Trophoblast cell (in vitro differentiated cells and primary cell): ENCODE data around the gene LY9.

Experiments used
- DNase-seq, 2 donors: peaks; one replicate each; pipeline ENCODE4 v3.0.0-alpha.2; 2016
- H2AFZ ChIP-seq: 2 replicates; pipeline ENCODE4 v1.6.1; 2013; ENCODE audit warnings: low read length, moderate library complexity, mild to moderate bottlenecking; ENCODE audit not compliant: insufficient read depth, poor library complexity
- H2AK5ac ChIP-seq: 2 replicates; pipeline ENCODE4 v1.6.1; 2013; ENCODE audit warnings: mild to moderate bottlenecking, low read length
- H2BK120ac ChIP-seq: 2 replicates; pipeline ENCODE4 v1.6.1; 2013; ENCODE audit warnings: low read length, mild to moderate bottlenecking, moderate library complexity; ENCODE audit not compliant: insufficient read depth, poor library complexity
- H2BK12ac ChIP-seq: 2 replicates; pipeline ENCODE4 v1.6.1; 2013; ENCODE audit warnings: mild to moderate bottlenecking, low read length, moderate library complexity
- H2BK5ac ChIP-seq: 2 replicates; pipeline ENCODE4 v1.6.1; 2013; ENCODE audit warnings: low read length, low read depth, moderate library complexity, mild to moderate bottlenecking; ENCODE audit not compliant: poor library complexity
- H3K14ac ChIP-seq: 2 replicates; pipeline ENCODE4 v1.6.1; 2013; ENCODE audit warnings: mild to moderate bottlenecking, low read length
- H3K18ac ChIP-seq: 2 replicates; pipeline ENCODE4 v1.6.1; 2013; ENCODE audit warnings: mild to moderate bottlenecking, low read length
- H3K23ac ChIP-seq: 2 replicates; pipeline ENCODE4 v1.6.1; 2013; ENCODE audit warnings: low read length
- H3K27ac ChIP-seq: 2 replicates; pipeline ENCODE4 v1.5.1; 2013; ENCODE audit warnings: low read depth, mild to moderate bottlenecking, inconsistent platforms, low read length, moderate library complexity
- H3K27me3 ChIP-seq: 2 replicates; pipeline ENCODE4 v1.6.1; 2013; ENCODE audit warnings: inconsistent platforms, mild to moderate bottlenecking, low read length, moderate library complexity; ENCODE audit not compliant: insufficient read depth
- H3K36me3 ChIP-seq, 2 experiments: 1 replicate in 1 of 2; 2 replicates in 1 of 2; pipeline ENCODE4 v1.6.1; 2013; ENCODE audit warnings: low read length in 2 of 2, mild to moderate bottlenecking in 2 of 2, moderate library complexity in 1 of 2; ENCODE audit not compliant: insufficient read depth in 2 of 2, control insufficient read depth in 1 of 2
- H3K4ac ChIP-seq: 2 replicates; pipeline ENCODE4 v1.6.1; 2013; ENCODE audit warnings: low read depth, mild to moderate bottlenecking, low read length, moderate library complexity
- H3K4me1 ChIP-seq, 2 experiments: 1 replicate in 1 of 2; 2 replicates in 1 of 2; pipeline ENCODE4 v1.6.1; 2013; ENCODE audit warnings: low read length in 2 of 2, mild to moderate bottlenecking in 2 of 2, moderate library complexity in 1 of 2; ENCODE audit not compliant: insufficient read depth in 2 of 2, control insufficient read depth in 1 of 2
- H3K4me2 ChIP-seq: 2 replicates; pipeline ENCODE4 v1.6.1; 2013; ENCODE audit warnings: inconsistent platforms, mild to moderate bottlenecking, low read length, moderate library complexity
- H3K4me3 ChIP-seq: 2 replicates; pipeline ENCODE4 v1.5.1; 2013; ENCODE audit warnings: mild to moderate bottlenecking, low read depth, low read length, inconsistent platforms
- H3K79me1 ChIP-seq: one replicate; pipeline ENCODE4 v1.6.1; 2013; ENCODE audit warnings: low read length
- H3K79me2 ChIP-seq: 2 replicates; pipeline ENCODE4 v1.6.1; 2013; ENCODE audit warnings: low read length, mild to moderate bottlenecking; ENCODE audit not compliant: control insufficient read depth, insufficient read depth, poor library complexity
- H3K9ac ChIP-seq: 2 replicates; pipeline ENCODE4 v1.6.1; 2013; ENCODE audit warnings: mild to moderate bottlenecking, low read length
- H3K9me3 ChIP-seq: 2 replicates; pipeline ENCODE4 v1.6.1; 2013; ENCODE audit warnings: low read depth, mild to moderate bottlenecking, control low read depth, inconsistent platforms, low read length; ENCODE audit not compliant: insufficient read depth
- H4K12ac ChIP-seq: 2 replicates; pipeline ENCODE4 v1.6.1; 2013; ENCODE audit warnings: low read depth, mild to moderate bottlenecking, low read length, moderate library complexity
- H4K8ac ChIP-seq: 2 replicates; pipeline ENCODE4 v1.6.1; 2013; ENCODE audit warnings: low read depth, mild to moderate bottlenecking, low read length, moderate library complexity
- H4K91ac ChIP-seq: one replicate; pipeline ENCODE4 v1.6.1; 2013; ENCODE audit warnings: low read depth, mild to moderate bottlenecking, low read length, moderate library complexity
- WGBS: extraction: QIAGEN DNeasy Blood & Tissue Kit; methylation state at CpG from one replicate; pipeline ENCODE4 v1.1.7; 2013; ENCODE audit warnings: missing lambda C conversion rate; ENCODE audit not compliant: insufficient read length, insufficient coverage; ENCODE audit errors: extremely low coverage; 5-methylcytosine and 5-hydroxymethylcytosine counted together

LY9 gene

DNA sequence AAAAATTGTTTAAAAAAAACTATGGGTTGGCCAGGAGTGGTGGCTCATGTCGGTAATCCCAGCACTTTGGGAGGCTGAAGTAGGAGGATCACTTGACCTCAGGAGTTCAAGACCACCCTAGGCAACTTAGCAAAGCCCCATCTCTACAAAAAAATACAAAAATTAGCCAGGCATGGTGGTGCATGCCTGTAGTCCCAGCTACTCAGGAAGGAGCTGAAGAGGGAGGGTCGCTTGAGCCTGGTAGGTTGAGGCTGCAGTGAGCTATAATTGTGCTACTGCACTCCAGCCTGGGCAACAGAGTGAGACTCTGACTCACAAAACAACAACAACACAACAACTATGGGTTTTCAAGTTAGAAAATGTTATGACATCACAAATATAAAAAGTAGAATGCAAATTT is 40.5 kb upstream of the LY9 start:
- Histone ChIP-seq H4K91ac (no peak overlapping the region), H3K9ac (no peak overlapping the region), H3K79me2 (no peaks in the 10 kb centered on the region), H3K27ac (no peak overlapping the region), H2AK5ac (no peak overlapping the region), H3K4me2 (no peak overlapping the region), H3K9me3 (no peaks in the 10 kb centered on the region), H3K79me1 (no peaks in the 10 kb centered on the region), H2BK120ac (no peak overlapping the region), H3K27me3 (no peaks in the 10 kb centered on the region), H3K4me1 (no peaks in the 10 kb centered on the region), H2AFZ (no peak overlapping the region), H2BK5ac (no peak overlapping the region), H3K18ac (no peak overlapping the region), H3K4ac (no peak overlapping the region), H2BK12ac (no peak overlapping the region), H3K36me3 (no peaks in the 10 kb centered on the region), H3K14ac (no peak overlapping the region), H4K8ac (no peak overlapping the region), H3K4me3 (no peak overlapping the region), H4K12ac (no peak overlapping the region), H3K23ac (no peak overlapping the region)
- no CpG with 5 or more reads among the region's 2 CpGs for WGBS
- DNase-seq, result no peak

DNA sequence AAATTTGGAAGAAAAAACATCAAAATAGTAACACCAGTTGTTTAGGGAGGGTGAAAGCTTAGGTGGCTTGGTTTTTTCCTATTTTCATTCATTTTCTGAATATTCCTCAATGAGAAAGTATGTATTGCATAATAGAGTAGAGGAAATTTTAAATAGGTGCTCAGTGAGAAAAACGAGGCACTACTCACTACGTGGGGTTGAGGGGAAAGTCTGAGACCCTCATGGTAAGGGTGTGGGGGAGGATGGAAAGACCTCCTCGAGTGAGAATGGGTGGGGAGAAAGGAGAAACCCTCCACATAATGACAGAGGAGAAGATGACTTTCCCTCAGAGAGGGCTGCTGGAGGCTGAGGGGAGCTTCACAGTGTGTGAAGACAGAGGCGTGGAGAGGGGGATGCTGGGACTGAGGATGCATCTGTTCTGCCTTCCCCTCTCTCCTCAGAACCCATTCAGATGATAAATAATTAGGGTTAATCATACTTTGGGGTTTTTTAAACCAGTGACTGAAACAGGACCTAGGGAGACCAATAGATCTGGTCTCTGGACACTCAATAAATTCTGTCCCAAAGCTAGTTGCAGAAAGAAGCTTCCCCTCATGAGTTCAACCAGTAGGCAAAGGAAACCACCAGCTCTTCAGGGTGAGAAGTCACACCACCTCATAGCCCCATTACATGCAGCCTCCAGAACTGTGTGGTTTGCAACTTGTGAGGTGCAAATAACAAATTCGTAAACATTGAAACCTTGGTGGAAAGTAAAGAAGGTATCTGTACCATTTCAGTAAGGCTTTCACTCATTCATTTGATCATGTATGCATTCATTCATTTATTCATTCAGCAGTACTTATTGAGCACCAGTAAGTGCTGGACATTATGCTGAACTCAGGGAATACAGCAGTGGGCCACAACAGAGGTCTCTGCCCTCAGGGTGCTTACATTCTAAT is 39.8 kb upstream of the LY9 start:
- peaks cover 1% of the 10 kb centered on the region for H3K79me1 ChIP-seq
- H3K4me3 ChIP-seq, result no peak overlapping the region
- no peak overlapping the region for H2BK5ac ChIP-seq
- no peak overlapping the region for H3K18ac ChIP-seq
- H3K4ac ChIP-seq, result no peak overlapping the region
- H3K23ac ChIP-seq, result no peak overlapping the region
- no peak overlapping the region for H4K12ac ChIP-seq
- H3K27me3 ChIP-seq, result no peaks in the 10 kb centered on the region
- no peak overlapping the region for H2AK5ac ChIP-seq
- H4K91ac ChIP-seq, result no peak overlapping the region
- no peak overlapping the region for H2BK120ac ChIP-seq
- H3K4me1 ChIP-seq, result no peaks in the 10 kb centered on the region
- no peak overlapping the region for H2BK12ac ChIP-seq
- no peaks in the 10 kb centered on the region for H3K79me2 ChIP-seq
- H3K14ac ChIP-seq, result no peak overlapping the region
- no peak overlapping the region for H2AFZ ChIP-seq
- DNase-seq, result no peak
- no peaks in the 10 kb centered on the region for H3K36me3 ChIP-seq
- H3K4me2 ChIP-seq, result no peak overlapping the region
- whole genome bisulfite sequencing, result no CpG with 5 or more reads among the region's 5 CpGs
- H4K8ac ChIP-seq, result no peak overlapping the region
- no peaks in the 10 kb centered on the region for H3K9me3 ChIP-seq
- no peak overlapping the region for H3K27ac ChIP-seq
- no peak overlapping the region for H3K9ac ChIP-seq

DNA sequence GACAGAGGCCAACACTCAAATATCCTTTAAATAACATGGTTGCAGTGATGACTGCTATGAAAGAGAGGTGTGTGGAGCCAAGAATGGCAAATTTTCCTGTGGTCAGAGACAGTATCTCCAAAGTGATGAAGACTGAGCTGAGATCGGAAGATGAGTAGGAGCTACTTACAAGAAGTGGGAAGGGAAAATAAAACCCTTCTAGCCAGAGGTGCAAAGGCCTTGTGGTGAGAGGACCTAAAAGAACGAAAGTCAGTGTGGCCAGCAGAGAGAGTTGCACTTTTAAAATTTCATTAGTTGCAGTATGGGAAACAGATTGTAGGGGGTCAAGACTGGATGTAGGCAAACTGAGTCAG is 39.1 kb upstream of the LY9 start:
- no CpG with 5 or more reads among the region's 2 CpGs for WGBS
- no peak for DNase-seq
- Histone ChIP-seq H4K12ac (no peak overlapping the region), H3K27me3 (no peaks in the 10 kb centered on the region), H3K9me3 (no peaks in the 10 kb centered on the region), H4K91ac (no peak overlapping the region), H3K36me3 (no peaks in the 10 kb centered on the region), H3K4ac (no peak overlapping the region), H3K18ac (no peak overlapping the region), H3K4me2 (no peak overlapping the region), H4K8ac (no peak overlapping the region), H3K79me1 (peaks cover 1% of the 10 kb centered on the region), H2BK5ac (no peak overlapping the region), H3K23ac (no peak overlapping the region), H3K27ac (no peak overlapping the region), H2BK12ac (no peak overlapping the region), H3K4me1 (peaks cover 0 to 1% of the 10 kb centered on the region in 2 experiments), H3K14ac (no peak overlapping the region), H2AK5ac (no peak overlapping the region), H3K9ac (no peak overlapping the region), H3K79me2 (no peaks in the 10 kb centered on the region), H2AFZ (no peak overlapping the region), H2BK120ac (no peak overlapping the region), H3K4me3 (no peak overlapping the region)

DNA sequence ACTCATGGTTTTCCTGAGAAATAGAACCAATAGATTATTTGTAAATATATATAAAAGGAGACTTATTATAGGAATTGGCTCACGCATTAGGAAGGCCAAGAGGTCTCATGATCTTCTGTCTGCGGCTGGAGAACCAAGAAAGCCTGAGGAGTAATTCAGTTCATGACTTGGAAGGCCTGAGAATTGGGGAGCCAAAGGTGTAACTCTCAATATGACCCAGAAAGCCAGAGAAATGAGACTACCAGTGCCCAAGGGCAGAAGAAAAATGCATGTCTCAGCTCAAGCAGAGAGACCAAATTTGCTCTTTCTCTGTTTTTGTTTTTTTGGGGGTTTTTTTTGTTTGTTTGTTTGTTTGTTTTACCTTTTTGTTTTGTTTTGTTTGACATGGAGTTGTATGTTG is 37.5 kb upstream of the LY9 start:
- H3K27ac ChIP-seq, result no peak overlapping the region
- H2BK5ac ChIP-seq, result no peak overlapping the region
- H2AK5ac ChIP-seq, result no peak overlapping the region
- no CpG with 5 or more reads among the region's 2 CpGs for WGBS
- no peak overlapping the region for H3K4ac ChIP-seq
- no peak overlapping the region for H3K14ac ChIP-seq
- H4K8ac ChIP-seq, result no peak overlapping the region
- no peaks in the 10 kb centered on the region for H3K79me2 ChIP-seq
- no peak overlapping the region for H3K23ac ChIP-seq
- no peak overlapping the region for H3K18ac ChIP-seq
- H3K79me1 ChIP-seq, result peaks cover 1% of the 10 kb centered on the region
- H3K9ac ChIP-seq, result no peak overlapping the region
- H2BK120ac ChIP-seq, result no peak overlapping the region
- H3K4me2 ChIP-seq, result no peak overlapping the region
- H3K4me1 ChIP-seq, result peaks cover 0 to 3% of the 10 kb centered on the region in 2 experiments
- H4K91ac ChIP-seq, result no peak overlapping the region
- H4K12ac ChIP-seq, result no peak overlapping the region
- no peaks in the 10 kb centered on the region for H3K9me3 ChIP-seq
- DNase-seq, result no peak
- H3K4me3 ChIP-seq, result no peak overlapping the region
- H2BK12ac ChIP-seq, result no peak overlapping the region
- H3K27me3 ChIP-seq, result no peaks in the 10 kb centered on the region
- H2AFZ ChIP-seq, result no peak overlapping the region
- no peaks in the 10 kb centered on the region for H3K36me3 ChIP-seq
